ENCODE measurements around the gene CLTCL1.
"Not testable (repeated sequence)": the region's sequence is repeated elsewhere in the genome, so short reads cannot be mapped to it uniquely, and the experiment has no call there.

Gene CLTCL1

GRCh38 chr22:19256362-19256761, 35.2 kb downstream of the CLTCL1 start:
- in situ Hi-C loops (cut with HindIII; ENCODE audit: low sequenced_read_pairs): not testable (repeated sequence)

- in situ Hi-C loops (cut with HindIII; ENCODE audit: low sequenced_read_pairs): no loop called here
Observed at GRCh38 chr22:19253143-19253542, 38.4 kb downstream of the CLTCL1 start.

- in situ Hi-C loops (cut with HindIII; ENCODE audit: low sequenced_read_pairs): no loop called here
Observed at GRCh38 chr22:19244600-19245352, 46.7 kb downstream of the CLTCL1 start.

- in situ Hi-C loops (cut with HindIII; ENCODE audit: low sequenced_read_pairs): no loop called here
Observed at GRCh38 chr22:19242699-19243098, 48.8 kb downstream of the CLTCL1 start.

- in situ Hi-C loops (cut with HindIII; ENCODE audit: low sequenced_read_pairs): no loop called here
Observed at GRCh38 chr22:19241593-19241906, 50.0 kb downstream of the CLTCL1 start.

GRCh38 chr22:19240813-19241592, 50.5 kb downstream of the CLTCL1 start:
- in situ Hi-C loops (cut with HindIII; ENCODE audit: low sequenced_read_pairs): no loop called here

GRCh38 chr22:19239464-19239863, 52.1 kb downstream of the CLTCL1 start:
- in situ Hi-C loops (cut with HindIII; ENCODE audit: low sequenced_read_pairs): no loop called here

GRCh38 chr22:19238900-19239299, 52.6 kb downstream of the CLTCL1 start:
- in situ Hi-C loops (cut with HindIII; ENCODE audit: low sequenced_read_pairs): no loop called here

GRCh38 chr22:19235874-19236273, 55.6 kb downstream of the CLTCL1 start:
- in situ Hi-C loops (cut with HindIII; ENCODE audit: low sequenced_read_pairs): no loop called here

GRCh38 chr22:19234126-19234896, 57.2 kb downstream of the CLTCL1 start:
- in situ Hi-C loops (cut with HindIII; ENCODE audit: low sequenced_read_pairs): no loop called here

- in situ Hi-C loops (cut with HindIII; ENCODE audit: low sequenced_read_pairs): no loop called here
Observed at GRCh38 chr22:19233189-19233661, 58.3 kb downstream of the CLTCL1 start.

- in situ Hi-C loops (cut with HindIII; ENCODE audit: low sequenced_read_pairs): no loop called here
Observed at GRCh38 chr22:19232623-19233022, 58.9 kb downstream of the CLTCL1 start.

- in situ Hi-C loops (cut with HindIII; ENCODE audit: low sequenced_read_pairs): no loop called here
Observed at GRCh38 chr22:19231986-19232385, 59.5 kb downstream of the CLTCL1 start.

- in situ Hi-C loops (cut with HindIII; ENCODE audit: low sequenced_read_pairs): no loop called here
Observed at GRCh38 chr22:19229600-19229999, 61.9 kb downstream of the CLTCL1 start.

- in situ Hi-C loops (cut with HindIII; ENCODE audit: low sequenced_read_pairs): no loop called here
Observed at GRCh38 chr22:19228179-19228578, 63.3 kb downstream of the CLTCL1 start.

- in situ Hi-C loops (cut with HindIII; ENCODE audit: low sequenced_read_pairs): no loop called here
Observed at GRCh38 chr22:19226428-19226827, 65.1 kb downstream of the CLTCL1 start.

- in situ Hi-C loops (cut with HindIII; ENCODE audit: low sequenced_read_pairs): no loop called here
Observed at GRCh38 chr22:19225560-19225959, 66.0 kb downstream of the CLTCL1 start.

GRCh38 chr22:19224985-19225384, 66.5 kb downstream of the CLTCL1 start:
- in situ Hi-C loops (cut with HindIII; ENCODE audit: low sequenced_read_pairs): no loop called here

GRCh38 chr22:19224557-19224956, 67.0 kb downstream of the CLTCL1 start:
- in situ Hi-C loops (cut with HindIII; ENCODE audit: low sequenced_read_pairs): no loop called here

- in situ Hi-C loops (cut with HindIII; ENCODE audit: low sequenced_read_pairs): no loop called here
Observed at GRCh38 chr22:19223617-19224016, 67.9 kb downstream of the CLTCL1 start.

- in situ Hi-C loops (cut with HindIII; ENCODE audit: low sequenced_read_pairs): no loop called here
Observed at GRCh38 chr22:19223110-19223509, 68.4 kb downstream of the CLTCL1 start.

All from endothelial cell of hepatic sinusoid (primary cell).